GM12801 (cell line): ENCODE data around the gene TMEM182.

Experiments
- CTCF ChIP-seq: IDR thresholded peaks from one replicate; pipeline ENCODE4 v1.5.1; 2011; ENCODE audit warnings: control low read depth; ENCODE audit not compliant: insufficient read length; ENCODE audit errors: extremely low read depth

The TMEM182 gene

GRCh38 chr2:102782187-102782586, 20.4 kb downstream of the TMEM182 start:
- no peak for TF ChIP-seq CTCF

GRCh38 chr2:102782933-102783332, 21.1 kb downstream of the TMEM182 start:
- no peak for TF ChIP-seq CTCF

- no peak for TF ChIP-seq CTCF
Measured at GRCh38 chr2:102783506-102784183, 21.8 kb downstream of the TMEM182 start.

GRCh38 chr2:102784940-102785339, 23.1 kb downstream of the TMEM182 start:
- TF ChIP-seq CTCF, result no peak

GRCh38 chr2:102788216-102788884, 26.5 kb downstream of the TMEM182 start:
- TF ChIP-seq CTCF, result no peak

- TF ChIP-seq CTCF, result no peak
Measured at GRCh38 chr2:102788885-102789260, 27.0 kb downstream of the TMEM182 start.

GRCh38 chr2:102789349-102790090, 27.7 kb downstream of the TMEM182 start:
- TF ChIP-seq CTCF, result no peak
